ENCODE measurements around the gene MCHR1.

MCHR1 gene

DNA sequence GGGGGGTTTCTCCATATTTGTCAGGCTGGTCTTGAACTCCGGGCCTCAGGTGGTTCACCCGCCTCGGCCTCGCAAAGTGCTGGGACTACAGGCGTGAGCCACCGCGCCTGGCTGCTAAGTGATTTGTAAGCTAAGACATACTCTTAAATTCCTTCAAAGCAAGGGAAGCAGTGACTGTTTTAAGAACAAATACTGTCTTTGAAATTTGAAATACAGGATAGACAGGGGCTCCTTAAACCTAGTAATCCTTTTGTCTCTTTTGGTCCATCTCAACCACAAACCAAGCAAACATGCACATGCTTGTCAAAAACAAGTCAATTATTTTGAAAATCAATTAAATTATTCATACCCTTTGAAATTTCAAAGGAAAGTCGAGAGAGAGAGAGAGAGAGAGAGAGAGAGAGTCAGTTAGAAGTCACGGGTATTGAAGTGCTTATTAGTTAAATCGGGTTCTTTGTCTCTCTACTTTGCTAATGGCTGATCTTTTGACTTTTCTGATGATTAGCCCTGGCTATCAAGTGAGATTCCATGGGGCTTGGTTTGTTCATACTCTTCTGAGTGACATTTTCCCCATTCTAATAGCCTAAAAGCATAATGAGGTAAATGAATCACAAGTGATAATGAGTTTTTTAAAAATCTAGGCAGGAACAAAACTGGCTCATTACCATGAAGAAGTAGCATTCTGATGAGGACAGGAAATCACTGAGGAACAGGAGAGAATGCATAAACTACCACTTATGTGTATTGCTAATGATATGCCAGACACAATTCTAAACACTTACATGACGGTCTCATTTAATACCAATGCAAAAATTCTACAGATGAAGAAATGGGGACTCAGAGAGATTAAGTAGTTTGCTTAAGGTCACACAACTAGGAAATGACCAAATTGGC lies 48.0 kb downstream of the MCHR1 start:
- no peak for DNase-seq

- no peak for DNase-seq
These were observed 48.8 kb downstream of the MCHR1 start for GRCh38 chr22:40727964-40728615.

- no peak for DNase-seq
These were observed 49.5 kb downstream of the MCHR1 start for GRCh38 chr22:40728731-40729189.

DNA sequence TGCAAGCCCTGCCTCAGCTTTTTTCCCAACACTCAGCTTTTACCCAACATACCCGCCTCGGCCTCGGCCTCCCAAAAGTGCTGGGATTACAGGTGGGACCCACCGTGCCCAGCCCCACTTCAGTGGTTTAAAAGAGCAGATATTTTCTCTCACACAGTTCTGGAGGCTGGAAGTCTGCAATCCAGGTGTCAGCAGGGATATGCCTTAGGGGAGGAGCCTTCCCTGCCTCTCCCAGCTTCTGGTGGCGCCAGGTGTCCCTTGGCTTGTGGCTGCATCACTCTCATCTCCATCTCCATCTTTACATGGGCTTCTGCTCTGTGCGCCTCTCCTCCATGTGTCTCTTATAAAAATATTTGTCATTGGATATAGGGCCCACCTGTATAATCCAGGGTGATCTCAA lies 50.0 kb downstream of the MCHR1 start:
- DNase-seq = no peak
